BLaER1 (cell line): ENCODE measurements around the gene LSM14A.
"Not testable (repeated sequence)": the region's sequence is repeated elsewhere in the genome, so short reads cannot be mapped to it uniquely, and the experiment has no call there.

Experiments used
- H3K27ac ChIP-seq: shearing (Covaris generic); formaldehyde crosslinking; 2 replicates; pipeline ENCODE4 v1.8.1; 2022
- H3K27me3 ChIP-seq: shearing (Covaris generic); formaldehyde crosslinking; 2 replicates; pipeline ENCODE4 v1.8.1; 2022
- H3K36me3 ChIP-seq: shearing (Covaris generic); formaldehyde crosslinking; 2 replicates; pipeline ENCODE4 v1.8.1; 2022
- H3K4me1 ChIP-seq: shearing (Covaris generic); formaldehyde crosslinking; 2 replicates; pipeline ENCODE4 v1.8.1; 2022
- H3K4me2 ChIP-seq: shearing (Covaris generic); formaldehyde crosslinking; 2 replicates; pipeline ENCODE4 v1.8.1; 2022
- H3K4me3 ChIP-seq: shearing (Covaris generic); formaldehyde crosslinking; 2 replicates; pipeline ENCODE4 v1.8.1; 2022
- H3K9ac ChIP-seq: shearing (Covaris generic); formaldehyde crosslinking; 2 replicates; pipeline ENCODE4 v1.8.1; 2022
- H3K9me3 ChIP-seq: shearing (Covaris generic); formaldehyde crosslinking; 2 replicates; pipeline ENCODE4 v1.8.1; 2022
- H4K20me1 ChIP-seq: shearing (Covaris generic); formaldehyde crosslinking; 2 replicates; pipeline ENCODE4 v1.8.1; 2022
- Cebpa-rat ChIP-seq: shearing (Covaris generic); IDR thresholded peaks from 2 replicates; pipeline ENCODE4 v1.8.1; 2022

LSM14A gene

DNA sequence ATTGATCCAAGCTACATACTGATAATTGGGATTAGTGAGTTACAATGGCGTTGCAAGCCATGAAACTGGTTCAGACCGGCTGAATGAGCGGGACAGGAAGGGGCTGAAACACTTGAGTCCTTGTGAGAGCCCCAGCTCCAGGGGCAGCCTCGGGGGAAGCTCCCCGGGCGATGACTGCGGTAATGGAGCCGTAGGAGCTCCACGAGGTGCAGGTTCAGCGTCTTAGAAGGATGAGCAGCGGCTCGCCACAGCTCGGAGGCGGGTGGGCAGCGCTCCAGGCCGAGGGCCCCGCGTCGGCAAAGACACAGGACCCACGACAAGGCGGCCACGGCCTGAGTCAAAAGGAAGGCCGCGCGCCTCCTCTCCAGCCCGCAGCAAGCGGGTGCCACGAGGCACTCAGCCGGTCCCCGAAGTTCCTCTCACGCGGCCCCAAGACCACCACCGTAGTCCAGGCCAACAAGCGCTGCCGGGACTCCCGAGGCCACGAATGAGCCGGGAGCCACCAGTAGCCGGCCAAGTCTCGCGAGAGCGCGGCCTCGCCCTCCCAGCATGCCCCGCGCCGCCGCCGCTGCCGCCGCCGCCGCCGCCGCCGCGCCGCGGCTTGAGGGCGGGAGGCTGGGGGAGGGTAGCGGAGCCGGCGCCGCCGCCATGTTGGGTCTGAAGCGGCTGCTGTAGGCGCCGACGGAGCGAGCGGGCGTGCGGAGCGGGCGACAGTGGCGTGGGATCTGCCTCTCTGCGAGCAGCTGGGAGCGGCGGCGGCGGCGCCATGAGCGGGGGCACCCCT lies at the start of gene LSM14A:
Gene LSM14A, plus strand, starts transcription at position 628 of the 784 bp plus-strand sequence. Its CDS starts 139 bp downstream, at position 767.
- Histone ChIP-seq H3K4me3 (peak within 1 kb of the TSS; percentile 99), H4K20me1 (peaks cover 42% of the 10 kb centered on the region), H3K27ac (peak within 1 kb of the TSS; percentile 100), H3K4me2 (peak within 1 kb of the TSS; percentile 93), H3K9ac (peak within 1 kb of the TSS; percentile 100), H3K9me3 (no peaks in the 10 kb centered on the region), H3K27me3 (no peaks in the 10 kb centered on the region), H3K36me3 (peaks cover 7% of the 10 kb centered on the region; the same call in 1 of the 2 replicates), H3K4me1 (peaks cover 50% of the 10 kb centered on the region)
- no peak for TF ChIP-seq Cebpa-rat

DNA sequence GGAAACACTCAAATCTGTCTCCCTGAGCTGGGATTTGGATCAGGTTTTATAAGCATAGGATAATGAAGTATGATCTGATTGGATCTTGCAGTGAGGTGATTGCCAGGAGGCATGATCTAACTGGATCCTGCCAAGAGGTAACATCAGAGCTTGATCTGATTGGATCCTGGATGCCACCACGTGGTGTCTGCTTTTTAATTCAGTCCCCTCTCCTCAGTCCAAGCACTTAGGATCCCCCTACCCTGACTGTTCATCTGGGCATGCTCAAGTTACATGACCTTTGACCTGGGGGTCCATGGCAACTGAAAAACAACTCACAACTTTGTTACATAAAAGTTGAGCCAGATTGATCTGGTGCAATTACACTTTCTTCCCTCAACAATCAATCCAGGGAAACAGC lies 47.5 kb upstream of the LSM14A start:
- Histone ChIP-seq H3K36me3 (no peaks in the 10 kb centered on the region), H3K27ac (no peak overlapping the region), H4K20me1 (no peaks in the 10 kb centered on the region), H3K9ac (no peak overlapping the region), H3K9me3 (no peaks in the 10 kb centered on the region), H3K4me1 (no peaks in the 10 kb centered on the region), H3K27me3 (no peaks in the 10 kb centered on the region), H3K4me2 (no peak overlapping the region), H3K4me3 (no peak overlapping the region)
- no peak for TF ChIP-seq Cebpa-rat

DNA sequence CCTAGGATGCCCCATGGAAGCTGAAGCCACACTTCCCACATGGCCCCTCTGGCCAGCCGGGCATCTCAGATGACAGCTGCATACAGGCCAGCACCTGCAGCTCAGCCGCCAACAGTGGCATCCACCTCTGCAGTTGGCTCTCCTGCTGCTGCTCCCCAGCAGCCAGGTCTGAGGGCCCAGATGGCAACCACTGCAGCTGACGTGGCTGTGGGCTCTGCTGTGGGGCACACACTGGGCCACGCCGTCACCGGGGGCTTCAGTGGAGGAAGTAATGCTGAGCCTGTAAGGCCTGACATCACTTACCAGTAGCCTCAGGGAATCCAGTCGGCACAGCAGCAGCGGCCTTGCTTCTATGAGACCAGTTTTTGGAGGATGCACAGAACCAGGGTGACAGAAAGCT lies 45.3 kb upstream of the LSM14A start:
- Histone ChIP-seq H3K4me1 (no peaks in the 10 kb centered on the region), H3K4me2 (no peak overlapping the region), H3K4me3 (no peak overlapping the region), H3K36me3 (no peaks in the 10 kb centered on the region), H3K9me3 (no peaks in the 10 kb centered on the region), H3K9ac (no peak overlapping the region), H3K27ac (no peak overlapping the region), H4K20me1 (no peaks in the 10 kb centered on the region), H3K27me3 (no peaks in the 10 kb centered on the region)
- TF ChIP-seq Cebpa-rat = no peak

DNA sequence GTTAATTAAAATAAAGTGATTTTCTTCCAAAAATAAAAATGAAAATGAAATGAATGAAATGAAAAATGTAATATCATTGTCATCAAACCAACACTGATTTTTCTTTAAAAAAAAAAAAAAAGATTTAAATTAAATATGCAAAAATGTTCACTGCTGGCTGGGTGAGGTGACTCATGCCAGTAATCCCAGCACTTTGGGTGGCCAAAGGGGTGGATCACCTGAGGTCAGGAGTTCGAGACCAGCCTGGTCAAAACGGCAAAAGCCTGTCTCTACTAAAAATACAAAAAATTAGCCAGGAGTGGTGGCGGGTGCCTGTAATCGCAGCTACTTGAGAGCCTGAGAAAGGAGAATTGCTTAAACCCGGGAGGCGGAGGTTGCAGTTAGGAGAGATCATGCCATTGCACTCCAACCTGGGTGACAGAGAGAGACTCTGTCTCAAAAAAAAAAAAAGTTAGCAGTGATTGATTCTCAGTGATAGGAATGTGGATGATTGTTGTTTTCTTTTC lies 44.6 kb upstream of the LSM14A start:
- Histone ChIP-seq H4K20me1 (no peaks in the 10 kb centered on the region), H3K27ac (no peak overlapping the region), H3K36me3 (no peaks in the 10 kb centered on the region), H3K4me3 (no peak overlapping the region), H3K4me2 (no peak overlapping the region), H3K27me3 (no peaks in the 10 kb centered on the region), H3K9me3 (no peaks in the 10 kb centered on the region), H3K4me1 (no peaks in the 10 kb centered on the region), H3K9ac (no peak overlapping the region)
- TF ChIP-seq Cebpa-rat = no peak

DNA sequence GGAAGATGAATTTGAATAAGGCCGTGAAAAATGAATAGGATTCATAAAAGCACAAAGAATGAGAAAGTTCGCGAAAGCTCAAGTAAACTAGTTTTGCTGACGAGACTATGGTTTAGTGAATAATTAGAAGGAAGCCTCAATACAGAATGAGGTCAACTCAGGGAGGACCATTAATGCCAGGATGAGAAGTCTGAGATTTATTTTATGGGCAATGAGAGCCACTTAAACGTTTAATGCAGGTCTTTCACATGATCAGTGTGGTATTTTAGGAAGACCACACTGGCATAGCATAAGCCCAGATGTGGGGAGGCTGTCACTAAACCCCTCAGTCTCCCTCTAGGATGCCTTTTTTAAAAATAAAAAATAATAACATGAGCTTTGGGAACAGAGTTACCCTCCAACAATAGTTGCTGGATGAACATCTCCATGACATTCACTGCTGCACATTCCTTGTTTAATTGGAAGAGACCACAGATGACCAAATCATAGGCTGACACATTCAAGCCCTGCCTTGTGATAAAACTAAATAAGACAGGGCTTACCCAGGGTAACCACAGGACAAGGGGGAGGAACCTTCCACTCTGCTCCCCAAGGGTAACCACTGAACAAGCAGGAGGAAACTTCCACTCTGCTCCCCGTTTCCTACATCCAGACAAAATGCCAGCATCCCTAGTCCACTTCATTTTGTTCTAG lies 43.6 kb upstream of the LSM14A start:
- Histone ChIP-seq H3K4me3 (no peak overlapping the region), H3K4me1 (peaks cover under 1% of the 10 kb centered on the region; the same call in 1 of the 2 replicates), H4K20me1 (no peaks in the 10 kb centered on the region), H3K9me3 (no peaks in the 10 kb centered on the region), H3K9ac (no peak overlapping the region), H3K36me3 (no peaks in the 10 kb centered on the region), H3K27ac (no peak overlapping the region), H3K4me2 (no peak overlapping the region), H3K27me3 (no peaks in the 10 kb centered on the region)
- no peak for TF ChIP-seq Cebpa-rat

DNA sequence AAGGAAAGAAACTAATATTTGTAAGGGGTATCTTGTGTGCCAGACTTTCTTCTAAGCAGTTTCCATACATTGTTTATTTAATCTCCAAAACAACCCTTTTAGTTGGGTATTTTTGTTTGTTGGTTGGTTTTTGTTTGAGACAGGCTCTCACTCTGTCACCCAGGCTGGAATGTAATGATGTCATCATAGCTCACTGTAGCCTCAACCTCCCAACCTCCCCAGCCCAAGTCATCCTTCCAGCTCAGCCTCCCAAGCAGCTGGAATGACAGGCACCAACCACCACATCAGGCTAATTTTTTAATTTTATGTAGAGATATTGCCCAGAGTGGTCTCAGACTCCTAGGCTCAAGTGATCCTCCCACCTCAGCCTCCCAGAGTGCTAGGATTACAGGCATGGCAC lies 41.2 kb upstream of the LSM14A start:
- no peaks in the 10 kb centered on the region for H4K20me1 ChIP-seq
- H3K27ac ChIP-seq = no peak overlapping the region
- no peaks in the 10 kb centered on the region for H3K36me3 ChIP-seq
- peaks cover 14% of the 10 kb centered on the region for H3K4me1 ChIP-seq
- no peak for TF ChIP-seq Cebpa-rat
- no peak overlapping the region for H3K9ac ChIP-seq
- no peaks in the 10 kb centered on the region for H3K9me3 ChIP-seq
- no peaks in the 10 kb centered on the region for H3K27me3 ChIP-seq
- H3K4me2 ChIP-seq = no peak overlapping the region
- H3K4me3 ChIP-seq = no peak overlapping the region

DNA sequence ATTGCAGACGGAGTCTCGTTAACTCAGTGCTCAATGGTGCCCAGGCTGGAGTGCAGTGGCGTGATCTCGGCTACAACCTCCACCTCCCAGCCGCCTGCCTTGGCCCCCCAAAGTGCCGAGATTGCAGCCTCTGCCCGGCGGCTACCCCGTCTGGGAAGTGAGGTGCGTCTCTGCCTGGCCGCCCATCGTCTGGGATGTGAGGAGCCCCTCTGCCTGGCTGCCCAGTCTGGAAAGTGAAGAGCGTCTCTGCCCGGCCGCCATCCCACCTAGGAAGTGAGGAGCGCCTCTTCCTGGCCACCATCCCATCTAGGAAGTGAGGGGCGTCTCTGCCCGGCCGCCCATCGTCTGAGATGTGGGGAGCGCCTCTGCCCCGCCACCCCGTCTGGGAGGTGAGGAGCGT lies 40.2 kb upstream of the LSM14A start:
- H3K9ac ChIP-seq, H3K27me3 ChIP-seq, H4K20me1 ChIP-seq, H3K4me3 ChIP-seq, H3K36me3 ChIP-seq, H3K4me2 ChIP-seq, H3K27ac ChIP-seq, H3K9me3 ChIP-seq: not testable (repeated sequence)
- peaks cover 14% of the 10 kb centered on the region for H3K4me1 ChIP-seq

DNA sequence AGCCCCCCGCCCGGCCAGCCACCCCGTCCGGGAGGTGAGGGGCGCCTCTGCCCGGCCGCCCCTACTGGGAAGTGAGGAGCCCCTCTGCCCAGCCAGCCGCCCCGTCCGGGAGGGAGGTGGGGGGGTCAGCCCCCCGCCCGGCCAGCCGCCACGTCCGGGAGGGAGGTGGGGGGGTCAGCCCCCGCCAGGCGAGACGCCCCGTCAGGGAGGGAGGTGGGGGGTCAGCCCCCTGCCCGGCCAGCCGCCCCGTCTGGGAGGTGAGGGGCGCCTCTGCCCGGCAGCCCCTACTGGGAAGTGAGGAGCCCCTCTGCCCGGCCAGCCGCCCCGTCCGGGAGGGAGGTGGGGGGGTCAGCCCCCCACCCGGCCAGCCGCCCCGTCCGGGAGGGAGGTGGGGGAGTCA lies 39.6 kb upstream of the LSM14A start:
- H3K9me3 ChIP-seq, H4K20me1 ChIP-seq, H3K27me3 ChIP-seq, H3K27ac ChIP-seq, H3K36me3 ChIP-seq, H3K9ac ChIP-seq, H3K4me2 ChIP-seq, H3K4me3 ChIP-seq: not testable (repeated sequence)
- H3K4me1 ChIP-seq = peaks cover 14% of the 10 kb centered on the region

DNA sequence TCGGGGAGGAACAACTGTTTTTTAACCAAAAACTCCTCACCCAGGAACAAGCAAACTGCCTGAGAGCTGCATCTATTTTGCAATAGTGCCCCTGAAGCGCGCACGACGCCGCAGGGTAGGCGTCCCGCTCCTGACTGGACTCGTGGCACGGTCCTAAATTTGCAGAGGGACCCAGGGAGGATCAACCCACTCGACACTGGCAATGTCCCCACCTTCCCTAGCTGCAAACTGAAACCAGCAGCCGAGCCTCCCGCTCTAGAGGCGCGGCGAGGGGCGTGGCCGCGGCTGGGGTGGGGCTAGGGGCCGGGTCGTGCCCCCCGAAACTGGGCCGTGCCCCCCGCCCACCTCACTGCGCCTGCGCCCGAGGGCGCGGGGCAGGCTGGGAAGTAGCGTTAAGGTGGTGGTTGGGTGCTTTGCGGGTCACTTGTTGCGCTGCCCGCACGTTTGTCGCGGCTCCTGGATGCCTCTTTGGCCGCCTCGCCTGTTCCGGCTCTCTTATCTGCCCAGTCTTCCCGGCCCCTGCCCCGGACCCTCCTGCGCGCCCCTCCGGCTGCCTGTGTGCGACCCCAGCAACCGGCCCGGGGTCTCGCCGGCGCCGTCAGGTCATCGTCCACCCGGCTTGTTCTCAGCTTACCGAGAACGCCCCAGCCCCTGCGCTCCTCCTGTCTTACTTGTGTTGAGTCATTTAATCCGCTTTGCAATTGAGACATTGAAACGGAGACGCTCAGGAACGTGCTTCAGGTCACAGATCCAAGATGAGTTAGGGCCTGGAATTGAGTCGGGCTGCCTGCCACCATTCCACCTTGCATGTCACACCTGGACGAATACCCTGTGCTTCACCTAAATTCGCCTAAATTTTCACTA lies 37.9 kb upstream of the LSM14A start:
- no peaks in the 10 kb centered on the region for H3K27me3 ChIP-seq
- peak overlapping the region; percentile 92 for H3K9ac ChIP-seq
- TF ChIP-seq Cebpa-rat = no peak
- no peaks in the 10 kb centered on the region for H4K20me1 ChIP-seq
- H3K4me3 ChIP-seq = peak overlapping the region; percentile 84
- peak overlapping the region; percentile 79 for H3K4me2 ChIP-seq
- peak overlapping the region; percentile 91 for H3K27ac ChIP-seq
- no peaks in the 10 kb centered on the region for H3K36me3 ChIP-seq
- no peaks in the 10 kb centered on the region for H3K9me3 ChIP-seq
- H3K4me1 ChIP-seq = peaks cover 14% of the 10 kb centered on the region
